ENCODE measurements around the gene SDK1. TPM values are rescaled to one million over a fixed set of nuclear protein-coding genes. Genes with fewer than 3 reads are reported as not detected.

Gene SDK1
- total RNA-seq, 2 experiments from 2014 or later = 0.25 to 0.78 TPM

DNA sequence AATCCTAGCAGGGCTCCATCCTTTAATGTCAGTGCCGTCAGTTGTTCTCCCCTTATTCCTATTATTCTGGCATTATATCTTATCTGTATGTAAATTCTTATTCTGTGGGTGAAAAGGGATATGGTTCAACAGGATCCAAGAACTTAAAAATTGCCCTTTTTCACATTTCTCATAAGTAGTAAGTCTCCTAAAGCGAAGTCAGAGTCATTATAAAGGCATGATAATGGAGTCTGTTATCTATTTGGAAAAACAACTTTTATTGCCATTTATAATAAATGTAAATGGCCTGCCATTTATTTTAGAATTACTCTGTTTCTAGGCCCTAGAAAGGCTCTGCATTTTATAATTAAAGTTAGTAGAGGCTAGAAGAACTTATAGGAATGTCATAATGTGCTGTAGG, 31.3 kb downstream of the SDK1 start:
- ATAC-seq (no peak), DNase-seq (no peak)
- peaks cover 26% of the 10 kb centered on the region for H3K27me3 Mint-ChIP-seq
- H3K9me3 Mint-ChIP-seq = no peaks in the 10 kb centered on the region
- ChIA-PET CTCF (no interaction called here), POLR2A (no interaction called here)
- intact Hi-C loops (cut with micrococcal nuclease) = no loop called here
- no peaks in the 10 kb centered on the region for H3K4me1 Mint-ChIP-seq (ENCODE audit: low read depth)
- H3K27ac Mint-ChIP-seq = no peak overlapping the region
- no peaks in the 10 kb centered on the region for H3K36me3 Mint-ChIP-seq (ENCODE audit: low read depth)
- TF ChIP-seq, protein P1, sequence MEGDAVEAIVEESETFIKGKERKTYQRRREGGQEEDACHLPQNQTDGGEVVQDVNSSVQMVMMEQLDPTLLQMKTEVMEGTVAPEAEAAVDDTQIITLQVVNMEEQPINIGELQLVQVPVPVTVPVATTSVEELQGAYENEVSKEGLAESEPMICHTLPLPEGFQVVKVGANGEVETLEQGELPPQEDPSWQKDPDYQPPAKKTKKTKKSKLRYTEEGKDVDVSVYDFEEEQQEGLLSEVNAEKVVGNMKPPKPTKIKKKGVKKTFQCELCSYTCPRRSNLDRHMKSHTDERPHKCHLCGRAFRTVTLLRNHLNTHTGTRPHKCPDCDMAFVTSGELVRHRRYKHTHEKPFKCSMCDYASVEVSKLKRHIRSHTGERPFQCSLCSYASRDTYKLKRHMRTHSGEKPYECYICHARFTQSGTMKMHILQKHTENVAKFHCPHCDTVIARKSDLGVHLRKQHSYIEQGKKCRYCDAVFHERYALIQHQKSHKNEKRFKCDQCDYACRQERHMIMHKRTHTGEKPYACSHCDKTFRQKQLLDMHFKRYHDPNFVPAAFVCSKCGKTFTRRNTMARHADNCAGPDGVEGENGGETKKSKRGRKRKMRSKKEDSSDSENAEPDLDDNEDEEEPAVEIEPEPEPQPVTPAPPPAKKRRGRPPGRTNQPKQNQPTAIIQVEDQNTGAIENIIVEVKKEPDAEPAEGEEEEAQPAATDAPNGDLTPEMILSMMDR (IDR thresholded peaks at IDR 0.05) = no peak
- H3K4me3 Mint-ChIP-seq = no peak overlapping the region

DNA sequence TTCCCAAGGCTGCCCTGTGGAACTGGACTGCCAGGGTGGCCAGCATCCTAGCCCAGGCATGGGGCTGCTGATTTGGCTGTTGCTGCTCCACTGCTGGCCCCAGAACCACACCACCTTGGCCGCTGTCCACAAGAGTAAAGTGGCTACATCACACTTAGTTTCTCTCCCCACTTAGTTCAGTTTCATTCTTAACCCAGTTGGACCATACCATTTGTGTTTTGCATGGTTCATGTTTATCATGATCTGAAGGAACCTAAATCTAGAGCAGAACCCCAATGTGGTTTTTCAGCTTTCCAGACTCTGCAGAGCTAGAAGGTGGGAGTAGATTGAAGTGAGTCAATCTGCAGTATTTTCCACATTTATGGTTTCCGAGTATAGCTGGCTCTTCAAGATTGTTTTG, 32.8 kb downstream of the SDK1 start:
- H3K27ac Mint-ChIP-seq = no peak overlapping the region
- DNase-seq = no peak
- no peak for ATAC-seq
- H3K4me1 Mint-ChIP-seq (ENCODE audit: low read depth) = no peaks in the 10 kb centered on the region
- intact Hi-C loops (cut with micrococcal nuclease) = no loop called here
- H3K4me3 Mint-ChIP-seq = no peak overlapping the region
- CTCF ChIA-PET = no interaction called here
- POLR2A ChIA-PET = no interaction called here
- H3K9me3 Mint-ChIP-seq = no peaks in the 10 kb centered on the region
- peaks cover 29% of the 10 kb centered on the region for H3K27me3 Mint-ChIP-seq
- no peaks in the 10 kb centered on the region for H3K36me3 Mint-ChIP-seq (ENCODE audit: low read depth)
- TF ChIP-seq, protein P1 (IDR thresholded peaks at IDR 0.05) = no peak

GRCh38 chr7:3336042-3336665, 35.1 kb downstream of the SDK1 start:
- TF ChIP-seq, protein P1 (IDR thresholded peaks at IDR 0.05) = no peak
- Mint-ChIP-seq H3K4me1 (ENCODE audit: low read depth) (no peaks in the 10 kb centered on the region), H3K9me3 (no peaks in the 10 kb centered on the region), H3K4me3 (no peak overlapping the region), H3K27me3 (peaks cover 26% of the 10 kb centered on the region), H3K36me3 (ENCODE audit: low read depth) (no peaks in the 10 kb centered on the region), H3K27ac (no peak overlapping the region)
- POLR2A ChIA-PET = no interaction called here
- ATAC-seq (no peak), DNase-seq (no peak)
- CTCF ChIA-PET = no interaction called here
- intact Hi-C loops (cut with micrococcal nuclease) = no loop called here

DNA sequence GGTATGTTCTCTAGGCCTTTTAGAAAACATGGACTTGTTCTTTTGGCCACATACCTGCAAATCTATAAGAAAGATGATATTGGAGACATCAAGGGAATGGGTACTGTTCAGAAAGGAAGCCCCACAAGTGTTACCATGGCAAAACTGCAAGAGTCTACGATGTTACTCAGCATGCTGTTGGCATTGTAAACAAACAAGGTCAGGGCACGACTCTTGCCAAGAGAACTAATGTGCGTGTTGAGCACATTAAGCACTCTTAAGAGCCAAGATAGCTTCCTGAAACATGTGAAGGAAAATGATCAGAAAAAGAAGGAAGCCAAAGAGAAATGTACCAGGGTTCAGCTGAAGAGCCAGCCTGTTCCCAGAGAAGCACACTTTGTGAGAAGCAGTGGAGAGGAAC, 37.1 kb downstream of the SDK1 start:
- ChIA-PET CTCF (no interaction called here), POLR2A (no interaction called here)
- Mint-ChIP-seq H3K27me3 (peaks cover 24% of the 10 kb centered on the region), H3K9me3 (no peaks in the 10 kb centered on the region), H3K27ac (no peak overlapping the region), H3K4me1 (ENCODE audit: low read depth) (no peaks in the 10 kb centered on the region), H3K36me3 (ENCODE audit: low read depth) (no peaks in the 10 kb centered on the region), H3K4me3 (no peak overlapping the region)
- TF ChIP-seq, protein P1 (IDR thresholded peaks at IDR 0.05) = no peak
- ATAC-seq (no peak), DNase-seq (no peak)
- intact Hi-C loops (cut with micrococcal nuclease) = no loop called here

- ChIA-PET CTCF (interaction anchor here (1.2 kb wide), 1 partner anchor 9 kb away, joined by 4 read pairs; no protein-coding TSS in a partner anchor), POLR2A (no interaction called here)
- DNase-seq = no peak
- no peaks in the 10 kb centered on the region for H3K9me3 Mint-ChIP-seq
- TF ChIP-seq, protein P1 (IDR thresholded peaks at IDR 0.05) = no peak
- ATAC-seq = no peak
- no peak overlapping the region for H3K4me3 Mint-ChIP-seq
- H3K27me3 Mint-ChIP-seq = peaks cover 1% of the 10 kb centered on the region
- intact Hi-C loops (cut with micrococcal nuclease) = no loop called here
- H3K4me1 Mint-ChIP-seq (ENCODE audit: low read depth) = no peaks in the 10 kb centered on the region
- no peaks in the 10 kb centered on the region for H3K36me3 Mint-ChIP-seq (ENCODE audit: low read depth)
- H3K27ac Mint-ChIP-seq = no peak overlapping the region
Measured at GRCh38 chr7:3345699-3346481, 44.8 kb downstream of the SDK1 start.

Data from activated CD8-positive, alpha-beta T cell treated with anti-CD3 and anti-CD28 coated beads for 36 hours (primary cell).